Right atrium auricular region (tissue), 2 donors: ENCODE data around the gene DNAH10. TPM values are rescaled to one million over a fixed set of nuclear protein-coding genes. Genes with fewer than 3 reads are reported as not detected.

Experiments used
- DNase-seq: peaks from one replicate; pipeline ENCODE4 v3.0.0-alpha.2; 2019; ENCODE audit warnings: low spot score
- H3K27ac ChIP-seq, 2 donors: fragments of 200-600 bp; sonication (generic); 1 replicate in 1 of 2; 2 replicates in 1 of 2; pipeline ENCODE4 v1.5.1; 2016 to 2019
- H3K27me3 ChIP-seq, 2 donors: fragments of 200-600 bp; sonication (generic); one replicate each; pipeline versions ENCODE4 v1.5.1 to v1.6.0; 2017 to 2019
- H3K36me3 ChIP-seq: fragments of 200-600 bp; sonication (generic); one replicate; pipeline ENCODE4 v1.5.1; 2016
- H3K4me1 ChIP-seq, 2 donors: fragments of 200-600 bp; sonication (generic); one replicate each; pipeline versions ENCODE4 v1.5.1 to v1.6.0; 2017 to 2019
- H3K4me3 ChIP-seq, 2 donors: fragments of 200-600 bp; sonication (generic); 1 replicate in 1 of 2; 2 replicates in 1 of 2; pipeline ENCODE4 v1.5.1; 2017 to 2019; ENCODE audit warnings: mild to moderate bottlenecking in 1 of 2, moderate library complexity in 1 of 2
- H3K9me3 ChIP-seq, 2 donors: fragments of 200-600 bp; sonication (generic); one replicate each; pipeline ENCODE4 v1.5.1; 2019
- CTCF ChIP-seq, 2 donors: fragments of 200-600 bp; sonication (generic); IDR thresholded peaks; one replicate each; pipeline ENCODE4 v1.5.1; 2019; ENCODE audit warnings: antibody characterized with exemption in 2 of 2
- total RNA-seq, 2 donors: library from RNA; depleted of rRNA; stranded (reverse); fragments of >200 nt; gene quantifications; one replicate each; pipeline ENCODE4 v1.1.0, GENCODE V29; 2016

The DNAH10 gene
- total RNA-seq, 2 donors from 2014 or later: 0.11 TPM; not detected in 1

DNA sequence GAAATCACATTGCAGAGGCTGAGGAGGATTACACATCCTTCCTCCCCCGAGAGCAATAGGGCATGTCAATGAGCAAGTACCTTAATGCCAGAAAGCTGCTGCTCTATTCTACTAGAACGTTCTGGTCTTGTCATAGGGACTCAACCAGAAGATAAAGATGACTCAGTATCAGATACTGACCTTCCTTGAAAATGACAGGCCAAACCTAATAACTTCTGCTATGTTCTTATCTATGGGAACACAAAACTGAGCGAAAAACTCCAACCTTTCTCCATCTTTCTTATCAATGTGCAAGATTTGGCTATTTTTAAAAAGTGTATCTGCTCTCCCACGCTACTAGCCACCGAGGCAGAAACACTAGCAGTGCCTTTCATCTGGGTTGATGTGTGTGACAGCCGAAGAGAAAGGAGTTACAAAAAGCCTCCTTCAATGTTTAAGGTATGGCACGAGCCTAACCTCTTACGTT, 205.1 kb downstream of the DNAH10 start:
- Histone ChIP-seq H3K27me3 (no peaks in the 10 kb centered on the region), H3K4me3 (no peak overlapping the region), H3K4me1 (peaks cover 0 to 22% of the 10 kb centered on the region in 2 donors), H3K36me3 (no peaks in the 10 kb centered on the region), H3K27ac (no peak overlapping the region), H3K9me3 (no peaks in the 10 kb centered on the region)
- no peak for TF ChIP-seq CTCF (IDR thresholded peaks at IDR 0.05)
- no peak for DNase-seq

- no peak for TF ChIP-seq CTCF (IDR thresholded peaks at IDR 0.05)
- H3K9me3 ChIP-seq: no peaks in the 10 kb centered on the region
- H3K4me3 ChIP-seq: peak overlapping the region; percentile 95 to 96
- peak overlapping the region; percentile 96 to 98 for H3K27ac ChIP-seq
- no peak for DNase-seq
- H3K27me3 ChIP-seq: no peaks in the 10 kb centered on the region
- H3K36me3 ChIP-seq: no peaks in the 10 kb centered on the region
- peaks cover 0 to 33% of the 10 kb centered on the region in 2 donors for H3K4me1 ChIP-seq
Observed at GRCh38 chr12:123971449-123971769, 209.3 kb downstream of the DNAH10 start.

DNA sequence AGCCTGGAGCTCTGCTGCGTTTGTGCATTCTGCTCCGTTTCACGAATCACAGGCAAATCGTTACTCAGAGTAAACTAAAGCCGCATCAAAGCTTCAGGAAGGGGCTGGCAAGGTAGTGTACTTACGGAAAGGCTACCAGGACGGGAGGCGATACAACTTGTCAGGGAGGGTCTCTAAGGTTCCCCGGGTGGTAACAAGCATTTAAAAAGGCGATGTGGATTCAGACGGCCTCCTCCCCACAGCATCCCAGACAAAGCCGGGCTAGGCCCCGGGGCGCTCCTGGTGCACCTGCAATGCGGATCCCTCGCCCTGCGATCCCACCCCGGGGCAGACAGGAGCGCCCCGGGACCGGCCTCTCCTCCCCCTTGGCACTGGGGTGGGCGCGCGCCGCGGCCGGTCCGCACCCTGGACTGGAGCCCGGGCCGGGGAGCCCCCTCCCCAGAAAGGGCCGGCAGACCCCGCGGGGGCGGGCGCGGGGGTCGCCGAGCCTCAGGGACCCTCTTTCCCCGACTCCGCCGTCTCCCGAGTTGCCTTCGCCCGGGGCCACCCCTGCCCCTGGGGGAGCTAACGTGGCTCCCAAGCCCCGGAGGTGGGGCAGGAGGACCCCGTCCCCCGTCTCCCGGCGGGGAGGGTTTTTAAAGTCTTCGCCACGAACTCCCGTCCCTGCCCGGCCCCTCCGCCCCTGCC, 209.8 kb downstream of the DNAH10 start:
- Histone ChIP-seq H3K4me3 (peak overlapping the region; percentile 95 to 96), H3K4me1 (peaks cover 0 to 33% of the 10 kb centered on the region in 2 donors), H3K9me3 (no peaks in the 10 kb centered on the region), H3K27ac (peak overlapping the region; percentile 96 to 98), H3K27me3 (no peaks in the 10 kb centered on the region), H3K36me3 (no peaks in the 10 kb centered on the region)
- DNase-seq: no peak
- no peak for TF ChIP-seq CTCF (IDR thresholded peaks at IDR 0.05)

DNA sequence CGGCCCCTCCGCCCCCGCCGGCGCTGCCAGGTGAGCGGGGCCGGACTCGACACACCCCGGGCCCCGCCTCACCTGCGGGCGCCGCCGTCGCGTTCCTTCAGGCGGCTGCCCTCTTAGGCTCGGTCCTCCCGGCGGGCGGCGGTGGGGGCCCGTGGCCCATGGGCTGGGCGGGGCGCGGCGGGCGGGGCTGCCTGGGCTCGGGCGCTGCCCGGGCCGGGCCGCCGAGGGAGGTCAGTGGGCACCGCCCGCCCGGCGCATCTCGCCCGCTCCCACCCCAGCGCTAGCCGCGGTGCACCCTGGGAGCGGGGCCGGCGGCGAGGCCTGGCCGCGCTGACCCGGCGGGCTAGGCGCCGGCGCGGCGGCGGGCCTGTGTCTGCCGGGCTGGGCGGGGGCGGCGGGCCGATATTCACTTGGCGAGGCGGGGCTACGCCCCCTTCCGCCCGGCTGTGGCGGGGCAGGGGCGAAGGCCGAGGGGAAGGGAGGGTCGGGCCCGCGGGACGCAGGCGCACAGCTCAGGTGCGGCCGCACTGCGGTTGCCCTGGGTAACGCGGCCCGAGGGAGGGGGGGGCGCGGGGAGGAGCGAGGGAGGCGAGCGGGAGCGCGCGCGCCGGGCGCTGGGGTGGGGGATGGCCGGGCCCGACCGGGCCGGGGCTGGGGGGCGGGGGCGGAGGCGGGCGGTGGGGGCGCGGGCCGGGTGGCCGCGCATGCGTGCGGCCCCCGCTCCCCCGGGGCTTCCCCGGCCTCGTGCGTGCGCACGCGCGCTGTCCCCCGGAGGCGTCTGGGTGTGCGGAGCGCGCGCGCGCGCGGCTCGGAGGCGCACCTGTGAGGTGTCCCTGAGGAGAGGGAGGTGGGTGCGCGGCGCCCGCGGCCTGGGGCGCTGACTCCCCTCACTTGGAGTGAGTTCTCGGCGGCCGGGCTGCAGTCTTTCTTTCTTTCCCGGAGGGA, 210.6 kb downstream of the DNAH10 start, which contains the start of the genes CCDC92 and ZNF664:
TSS of gene CCDC92 (minus strand) at position 375 of the 945 bp plus-strand sequence. CDS start 28,526 bp downstream, outside the sequence.
TSS of gene ZNF664 (plus strand) at position 759 of the 945 bp plus-strand sequence. CDS start 38,930 bp downstream, outside the sequence.
- Histone ChIP-seq H3K36me3 (no peaks in the 10 kb centered on the region), H3K27me3 (no peaks in the 10 kb centered on the region), H3K9me3 (no peaks in the 10 kb centered on the region), H3K4me1 (peaks cover 0 to 30% of the 10 kb centered on the region in 2 donors), H3K4me3 (peak within 1 kb of the TSS; percentile 95 to 96), H3K27ac (peak within 1 kb of the TSS; percentile 96 to 98)
- no peak for TF ChIP-seq CTCF (IDR thresholded peaks at IDR 0.05)
- peak; percentile 85 for DNase-seq

DNA sequence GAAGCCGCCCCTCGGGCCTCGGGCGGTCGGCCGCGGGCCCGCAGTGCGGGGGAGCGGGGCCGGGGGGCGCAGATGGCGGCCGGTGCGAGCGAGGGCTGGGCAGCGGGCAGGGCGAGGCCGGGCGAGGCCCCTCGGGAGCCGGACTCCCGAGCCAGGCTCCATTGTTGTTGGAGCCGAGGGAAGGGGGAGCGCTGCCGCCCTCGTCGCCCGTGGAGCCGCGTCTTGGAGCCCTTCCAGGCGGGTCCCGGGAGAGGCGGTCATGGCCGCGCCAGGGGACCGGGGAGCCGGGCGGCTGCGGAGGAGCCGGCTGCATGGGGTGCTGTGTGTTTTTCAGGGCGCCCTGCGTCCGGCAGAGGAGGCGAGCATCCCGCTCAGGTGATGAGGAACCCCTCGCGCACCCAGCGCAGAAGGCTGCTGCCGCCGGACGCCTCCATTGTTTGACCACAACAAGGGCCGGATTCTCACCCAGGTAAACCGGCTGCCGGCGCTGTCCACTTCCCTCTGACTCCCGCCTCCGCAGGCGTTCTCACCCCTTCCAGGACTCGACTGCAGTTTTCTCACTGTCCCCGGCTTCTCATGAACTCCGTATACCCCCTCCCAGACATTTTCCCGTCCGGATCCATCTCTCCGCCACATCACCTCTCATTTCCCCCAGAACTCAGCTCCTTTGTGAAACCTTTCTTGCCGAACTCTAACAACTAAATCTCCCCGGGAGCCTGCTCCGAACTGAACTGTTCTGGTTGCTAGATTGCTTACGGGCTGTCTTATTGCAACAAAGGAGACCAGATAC, 211.6 kb downstream of the DNAH10 start:
- no peak for DNase-seq
- peaks cover 0 to 29% of the 10 kb centered on the region in 2 donors for H3K4me1 ChIP-seq
- no peaks in the 10 kb centered on the region for H3K36me3 ChIP-seq
- peak overlapping the region; percentile 95 to 96 for H3K4me3 ChIP-seq
- H3K27me3 ChIP-seq: no peaks in the 10 kb centered on the region
- no peaks in the 10 kb centered on the region for H3K9me3 ChIP-seq
- peak overlapping the region; percentile 83 to 94 for H3K27ac ChIP-seq
- no peak for TF ChIP-seq CTCF (IDR thresholded peaks at IDR 0.05)
